Esophagus muscularis mucosa (tissue), 2 donors: ENCODE results near the gene RFPL1.

ENCODE experiments used
- POLR2A ChIP-seq: fragments of 450-650 bp; IDR thresholded peaks from one replicate; pipeline ENCODE4 v1.6.1; 2017; ENCODE audit warnings: antibody characterized with exemption, moderate library complexity, mild to moderate bottlenecking, low read depth
- POLR2AphosphoS5 ChIP-seq, 2 donors: sonication (generic); formaldehyde crosslinking; IDR thresholded peaks; one replicate each; pipeline ENCODE4 v1.6.1; 2017; ENCODE audit warnings: antibody characterized with exemption in 2 of 2

GRCh38 chr22:29482253-29482652 is 43.9 kb downstream of the RFPL1 start:
- TF ChIP-seq POLR2A: no peak
- no peak for TF ChIP-seq POLR2AphosphoS5 (IDR thresholded peaks at IDR 0.05)
